HG02588 (cell line): ENCODE data around the gene EPHB1.
A peak's percentile ranks its signal among the peaks of the same experiment; 100 is the strongest.

Source experiments
- ATAC-seq: cut with Tn5 transposase; IDR thresholded peaks from one replicate; pipeline ENCODE4 v1.9.1; 2021; ENCODE audit warnings: mild to moderate bottlenecking, moderate library complexity; ENCODE audit not compliant: unreplicated experiment

The EPHB1 gene

GRCh38 chr3:135172191-135172869 lies 377.3 kb downstream of the EPHB1 start:
- ATAC-seq: no peak

DNA sequence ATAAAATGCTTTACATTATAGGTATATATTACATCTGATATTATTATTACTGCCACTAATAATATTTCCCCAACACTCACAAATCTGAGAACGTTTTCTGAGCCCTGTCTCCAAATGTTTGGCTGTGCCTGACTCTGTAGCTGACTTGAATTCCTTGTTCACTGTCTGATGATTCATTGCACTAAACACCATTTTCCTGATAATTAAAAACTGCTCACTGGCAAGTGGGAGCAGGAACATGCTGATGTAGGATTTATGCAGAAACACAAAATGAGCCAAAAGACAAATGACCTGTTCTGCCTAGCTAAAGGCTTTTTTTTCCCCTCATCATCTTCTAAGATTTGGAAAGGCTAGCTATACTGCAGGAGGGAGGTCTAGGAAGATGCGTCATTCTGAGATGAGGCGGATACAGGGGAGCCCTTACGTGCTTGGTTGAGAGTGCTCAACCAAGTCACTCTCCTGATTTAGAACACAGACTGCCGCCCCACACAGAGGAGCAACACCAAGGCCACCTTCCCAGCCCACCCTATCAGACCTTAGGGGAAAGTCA lies 380.7 kb downstream of the EPHB1 start:
- ATAC-seq: no peak

DNA sequence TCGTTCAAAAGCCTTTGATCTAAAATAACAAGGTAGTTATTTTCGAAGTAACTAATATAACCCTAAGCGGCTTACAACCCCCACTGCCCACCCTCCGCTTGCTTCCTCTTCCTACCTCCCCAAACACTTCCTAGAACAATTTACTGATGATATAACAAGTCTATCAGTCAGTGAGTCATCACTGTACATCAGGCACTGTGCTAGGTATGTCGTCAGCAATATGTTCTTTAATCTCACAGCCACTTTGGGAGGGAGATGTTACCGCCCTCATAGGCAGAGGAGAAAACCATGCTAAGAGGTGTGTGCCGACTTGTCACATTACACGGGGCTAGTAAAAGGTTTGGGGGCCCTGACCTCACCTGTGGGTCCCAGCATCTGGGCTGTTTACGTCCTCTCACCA lies 381.8 kb downstream of the EPHB1 start:
- ATAC-seq: no peak

- no peak for ATAC-seq
Observed at GRCh38 chr3:135178566-135178965, 383.5 kb downstream of the EPHB1 start.

DNA sequence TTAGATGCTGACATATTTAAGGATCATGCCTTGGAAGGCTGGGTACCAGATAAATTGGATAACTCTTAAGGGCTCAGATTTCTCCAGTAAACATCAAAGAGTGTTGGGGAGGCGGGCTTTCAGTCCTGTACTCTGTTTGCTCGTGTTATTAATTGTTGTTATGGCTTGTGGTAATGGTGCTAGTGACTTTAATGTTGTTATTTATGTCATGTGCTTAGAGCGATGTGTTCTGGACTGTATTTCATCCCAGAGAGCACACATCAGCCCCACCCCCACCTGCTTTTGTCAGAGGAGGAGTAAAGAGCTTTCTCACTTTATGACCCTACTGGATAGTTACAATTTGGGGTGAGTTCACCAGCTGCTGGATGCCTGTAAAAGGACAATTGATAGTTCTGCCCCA lies 386.3 kb downstream of the EPHB1 start:
- ATAC-seq: no peak

- ATAC-seq: no peak
Observed at GRCh38 chr3:135182364-135182998, 387.4 kb downstream of the EPHB1 start.

DNA sequence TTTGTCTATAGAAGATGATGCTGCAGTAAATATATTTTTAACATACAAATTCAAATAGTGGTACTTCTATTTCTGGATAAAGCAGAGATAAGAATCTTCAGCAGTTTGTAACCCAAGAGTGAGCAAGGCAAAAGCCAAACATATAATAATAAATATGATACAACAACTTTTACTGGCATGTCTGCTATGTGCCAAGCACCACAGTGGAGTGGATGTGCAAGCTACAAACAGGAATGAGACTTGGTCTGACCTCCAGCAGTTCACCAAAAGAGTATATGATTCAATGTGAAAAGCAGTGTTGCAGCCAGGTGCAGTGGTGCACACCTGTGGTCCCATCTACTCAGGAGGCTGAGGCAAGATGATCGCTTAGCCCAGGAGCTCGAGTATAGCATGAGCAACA lies 395.6 kb downstream of the EPHB1 start:
- ATAC-seq: no peak

DNA sequence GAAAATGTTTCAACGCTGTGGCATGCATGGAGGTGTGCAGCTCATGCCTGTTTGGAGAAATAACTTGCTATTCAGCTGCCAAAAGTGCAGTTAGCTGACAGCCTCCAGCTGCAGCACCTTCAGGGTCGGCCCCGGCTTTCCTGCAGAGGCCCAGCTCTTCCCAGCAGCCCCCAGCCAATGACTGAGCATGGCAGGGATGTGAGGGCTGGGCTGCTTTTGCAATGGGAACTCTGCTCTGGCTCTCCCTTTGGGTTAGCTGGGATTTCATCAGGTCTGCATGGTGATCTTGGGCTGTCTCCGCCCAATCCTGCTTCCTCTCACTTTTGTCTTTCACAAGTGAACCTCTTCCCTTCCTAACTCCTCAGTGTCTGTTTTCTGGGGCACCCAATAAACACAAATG lies 396.6 kb downstream of the EPHB1 start:
- no peak for ATAC-seq

DNA sequence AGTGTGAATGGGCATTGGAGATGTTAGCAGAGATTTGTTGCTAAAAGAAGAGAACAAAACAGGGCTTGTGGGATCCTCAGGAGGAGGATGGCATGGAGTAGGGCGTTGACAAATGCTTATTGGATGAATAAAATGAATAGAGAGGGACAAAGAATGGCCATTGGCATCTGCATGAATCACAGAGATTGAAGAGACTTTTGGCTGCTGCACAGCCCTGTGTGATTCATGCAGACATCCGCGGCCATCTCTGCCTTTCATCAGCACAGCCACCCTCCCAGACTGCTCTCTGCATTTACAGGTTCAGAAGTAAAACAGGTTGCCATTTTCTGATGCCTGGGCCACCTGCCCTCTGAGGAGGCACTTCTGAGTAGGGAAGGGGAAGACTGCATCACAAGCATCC lies 397.9 kb downstream of the EPHB1 start:
- ATAC-seq: no peak

DNA sequence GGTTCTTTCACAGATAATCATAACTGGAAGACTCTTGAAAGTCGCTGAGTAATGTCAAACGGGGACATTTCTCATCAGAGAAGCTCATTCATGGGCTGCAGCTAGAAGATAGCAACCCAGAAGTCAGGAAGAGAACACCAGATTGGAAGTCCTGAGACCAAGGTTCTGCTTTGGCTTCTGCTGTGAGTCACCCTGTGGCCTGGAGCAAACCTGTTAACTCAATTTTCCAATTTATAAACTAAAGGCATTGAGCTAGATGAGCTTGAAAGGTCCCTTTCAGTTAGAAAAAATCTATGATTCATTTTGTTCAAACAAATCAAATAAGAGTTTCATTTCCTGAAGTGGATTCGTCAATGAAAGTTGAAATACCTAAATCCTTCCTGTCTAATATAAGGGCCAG lies 402.2 kb downstream of the EPHB1 start:
- ATAC-seq: no peak

- ATAC-seq: no peak
Observed at GRCh38 chr3:135197856-135198255, 402.8 kb downstream of the EPHB1 start.

DNA sequence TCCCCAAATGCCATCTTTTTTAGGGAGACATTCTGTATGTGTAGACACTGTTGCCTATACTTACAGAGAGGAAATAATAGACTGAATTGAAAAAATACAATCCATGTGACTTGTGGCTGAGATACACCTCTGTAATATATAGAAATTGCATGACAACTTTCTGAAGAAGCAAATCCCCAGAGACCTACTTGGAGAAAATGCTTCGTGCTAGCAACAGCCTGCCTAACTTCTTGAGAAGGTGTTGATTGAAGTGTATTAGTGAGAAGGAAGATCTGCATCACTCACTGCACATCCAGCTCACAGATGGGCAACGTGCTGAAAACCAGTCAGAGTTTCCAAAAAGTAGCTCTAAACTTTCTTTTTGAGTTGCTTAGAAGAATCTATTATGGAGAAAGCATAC lies 404.1 kb downstream of the EPHB1 start:
- peak; percentile 48 for ATAC-seq

GRCh38 chr3:135203026-135203425 lies 408.0 kb downstream of the EPHB1 start:
- ATAC-seq: no peak

GRCh38 chr3:135213213-135213612 lies 418.2 kb downstream of the EPHB1 start:
- ATAC-seq: no peak

DNA sequence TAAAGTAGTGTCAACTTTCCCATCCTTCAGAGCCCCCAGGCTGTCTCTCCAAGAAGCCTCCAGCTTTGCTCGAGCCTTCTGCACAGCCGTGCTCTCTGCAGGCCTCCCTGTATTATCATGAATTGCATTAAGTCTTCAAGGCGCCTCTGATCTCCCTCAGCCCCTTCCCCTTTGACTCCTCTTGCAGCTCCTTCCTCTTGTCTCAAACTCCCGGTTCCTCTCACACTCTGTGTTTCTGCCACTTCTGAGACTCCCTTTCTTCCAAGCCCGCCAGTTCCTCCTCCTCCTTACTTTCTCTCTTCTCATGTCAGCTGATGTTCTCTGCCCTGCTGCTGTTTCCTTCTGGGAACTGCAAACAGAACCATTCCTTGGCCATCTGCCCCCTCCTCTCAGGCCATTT lies 418.8 kb downstream of the EPHB1 start:
- ATAC-seq: no peak

- ATAC-seq: no peak
Observed at GRCh38 chr3:135214400-135214799, 419.3 kb downstream of the EPHB1 start.

- ATAC-seq: no peak
Observed at GRCh38 chr3:135215516-135215915, 420.5 kb downstream of the EPHB1 start.

DNA sequence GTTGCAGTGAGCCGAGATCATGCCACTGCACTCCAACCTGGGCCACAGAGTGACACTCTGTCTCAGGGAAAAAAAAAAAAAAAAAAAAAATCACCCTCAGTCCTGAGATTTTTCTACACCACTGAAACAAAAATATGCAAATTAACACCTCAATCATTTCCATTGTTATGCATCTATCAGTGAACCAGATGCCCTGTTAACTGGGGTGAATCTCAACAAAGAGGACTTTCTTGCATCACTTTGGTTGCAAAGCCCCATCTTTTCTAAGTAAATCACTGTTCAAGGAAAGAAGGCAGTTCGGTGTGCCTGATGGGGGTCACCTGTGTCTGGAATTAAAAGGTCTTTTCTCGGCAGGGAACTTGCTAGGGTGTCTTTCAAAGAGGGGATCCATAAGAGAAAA lies 421.6 kb downstream of the EPHB1 start:
- ATAC-seq: no peak

DNA sequence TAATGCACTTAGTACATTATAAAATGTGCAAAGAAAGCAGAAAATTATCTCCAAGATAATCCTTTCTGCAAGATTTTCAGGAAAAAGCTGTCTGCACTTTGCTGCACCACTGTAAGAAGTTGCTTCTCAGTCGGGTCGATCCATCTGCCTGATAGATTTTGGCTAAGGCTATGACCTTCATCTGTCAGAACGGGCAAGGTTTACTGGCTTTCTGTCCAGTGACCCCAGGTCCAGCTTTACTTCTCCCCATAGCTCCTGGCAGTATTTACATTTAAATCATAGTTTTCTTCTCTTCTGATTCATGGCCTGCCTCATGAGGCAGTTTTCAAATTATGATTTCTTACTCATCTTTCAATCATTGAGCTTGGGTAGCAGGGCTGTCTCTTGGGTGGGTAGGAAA lies 422.7 kb downstream of the EPHB1 start:
- no peak for ATAC-seq

GRCh38 chr3:135218304-135218703 lies 423.2 kb downstream of the EPHB1 start:
- ATAC-seq: no peak

GRCh38 chr3:135218782-135219181 lies 423.7 kb downstream of the EPHB1 start:
- ATAC-seq: no peak

DNA sequence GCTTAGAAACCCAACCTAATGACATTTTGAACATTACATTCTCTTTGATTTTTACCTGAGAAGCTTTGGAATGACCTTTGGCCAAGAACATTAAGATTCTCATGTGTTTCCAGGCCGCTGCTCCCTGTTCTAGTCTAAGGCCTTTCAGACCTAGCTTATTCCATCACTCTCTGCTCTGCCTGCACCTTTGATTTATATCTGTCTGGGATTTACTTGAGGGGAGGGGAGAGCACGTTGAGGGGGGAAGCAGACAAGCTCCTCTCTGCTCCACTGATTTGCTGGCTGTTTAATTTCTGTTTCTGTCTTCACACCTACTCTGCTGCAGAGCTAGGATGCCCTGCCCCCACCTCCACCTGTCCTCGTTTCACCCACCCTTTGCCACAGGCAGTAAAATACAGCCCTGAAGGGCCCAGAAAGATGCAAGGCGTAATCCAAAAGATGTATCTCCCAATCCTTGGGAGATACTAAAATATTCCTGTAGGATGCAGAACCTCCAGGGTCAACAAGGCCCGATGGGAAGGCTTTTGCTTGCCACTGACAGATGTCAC lies 429.8 kb downstream of the EPHB1 start:
- no peak for ATAC-seq
